Activated CD4-positive, CD25-positive, alpha-beta regulatory T cell treated with anti-CD3 and anti-CD28 coated beads, Interleukin-2, amount 50 U/mL, for 16 hours (primary cell): ENCODE data around the gene ERAP2.
"Not testable (repeated sequence)": the region's sequence is repeated elsewhere in the genome, so short reads cannot be mapped to it uniquely, and the experiment has no call there.

Source experiments
- DNase-seq: peaks from one replicate; pipeline ENCODE4 v3.0.0-alpha.2; 2020; ENCODE audit warnings: low read depth, low spot score

The ERAP2 gene

GRCh38 chr5:96876292-96876850 is at the start of gene ERAP2:
Gene ERAP2 (plus strand): TSS chr5:96876500. CDS start chr5:96879686, 3,186 bp downstream.
- DNase-seq = no peak

- DNase-seq = no peak
These were observed 47.0 kb upstream of the ERAP2 start for GRCh38 chr5:96829297-96829696.

- DNase-seq = no peak
These were observed 42.3 kb upstream of the ERAP2 start for GRCh38 chr5:96834016-96834415.

- DNase-seq = no peak
These were observed 40.5 kb upstream of the ERAP2 start for GRCh38 chr5:96835791-96836191.

GRCh38 chr5:96836817-96837216 is 39.5 kb upstream of the ERAP2 start:
- no peak for DNase-seq

GRCh38 chr5:96837303-96837702 is 39.0 kb upstream of the ERAP2 start:
- DNase-seq = no peak

GRCh38 chr5:96838201-96839070 is 37.9 kb upstream of the ERAP2 start:
- DNase-seq = no peak

- no peak for DNase-seq
These were observed 37.2 kb upstream of the ERAP2 start for GRCh38 chr5:96839071-96839592.

- DNase-seq = not testable (repeated sequence)
These were observed 34.4 kb upstream of the ERAP2 start for GRCh38 chr5:96841931-96842330.

- DNase-seq = no peak
These were observed 33.2 kb upstream of the ERAP2 start for GRCh38 chr5:96843140-96843539.

- no peak for DNase-seq
These were observed 31.8 kb upstream of the ERAP2 start for GRCh38 chr5:96844481-96844990.

- DNase-seq = no peak
These were observed 24.8 kb upstream of the ERAP2 start for GRCh38 chr5:96851312-96852062.

GRCh38 chr5:96852759-96853158 is 23.5 kb upstream of the ERAP2 start:
- DNase-seq = no peak

- no peak for DNase-seq
These were observed 22.2 kb upstream of the ERAP2 start for GRCh38 chr5:96854067-96854466.

GRCh38 chr5:96855031-96855872 is 21.0 kb upstream of the ERAP2 start:
- no peak for DNase-seq

- no peak for DNase-seq
These were observed 19.9 kb upstream of the ERAP2 start for GRCh38 chr5:96856371-96856770.

- DNase-seq = no peak
These were observed 18.8 kb upstream of the ERAP2 start for GRCh38 chr5:96857454-96857853.

- DNase-seq = no peak
These were observed 18.4 kb upstream of the ERAP2 start for GRCh38 chr5:96857924-96858323.

GRCh38 chr5:96859375-96859774 is 16.9 kb upstream of the ERAP2 start:
- DNase-seq = no peak

- no peak for DNase-seq
These were observed 15.2 kb upstream of the ERAP2 start for GRCh38 chr5:96861076-96861475.

GRCh38 chr5:96863114-96863513 is 13.2 kb upstream of the ERAP2 start:
- no peak for DNase-seq
